WTC11 (cell line): ENCODE results near the gene HBE1. TPM values are rescaled to one million over a fixed set of nuclear protein-coding genes. Genes with fewer than 3 reads are reported as not detected.

Source experiments
- ATAC-seq: fragments of 200-7000 bp; cut with Tn5 transposase; 2 replicates; pipeline ENCODE4 v1.10.0; 2021; ENCODE audit warnings: mild to moderate bottlenecking, moderate library complexity
- CTCF ChIA-PET: fragments of 300-600 bp; sonication (Branson Sonifier 250); formaldehyde crosslinking; loops from one replicate; lab custom pipeline; 2021; ENCODE audit warnings: antibody characterized with exemption; lab: Charles Lee
- POLR2A ChIA-PET: fragments of 350-600 bp; sonication (Branson Sonifier 250); formaldehyde crosslinking; loops from one replicate; lab custom pipeline; 2021; ENCODE audit warnings: antibody characterized with exemption; lab: Charles Lee
- DNase-seq: peaks from one replicate; pipeline ENCODE4 v3.0.0; 2021; ENCODE audit warnings: low spot score
- H3K27ac Mint-ChIP-seq: 2 replicates; pipeline ENCODE4 v1.8.0; 2021; ENCODE audit warnings: mixed read lengths
- H3K27me3 Mint-ChIP-seq: 2 replicates; pipeline ENCODE4 v1.8.0; 2021; ENCODE audit warnings: low read depth, mild to moderate bottlenecking, moderate library complexity, mixed read lengths
- H3K36me3 Mint-ChIP-seq: 2 replicates; pipeline ENCODE4 v1.8.0; 2021; ENCODE audit warnings: mixed read lengths
- H3K4me1 Mint-ChIP-seq: 2 replicates; pipeline ENCODE4 v1.8.0; 2022; ENCODE audit warnings: mixed read lengths
- H3K4me3 Mint-ChIP-seq: 2 replicates; pipeline ENCODE4 v1.8.0; 2021; ENCODE audit warnings: mild to moderate bottlenecking, moderate library complexity, mixed read lengths
- H3K9me3 Mint-ChIP-seq: 2 replicates; pipeline ENCODE4 v1.8.0; 2021; ENCODE audit warnings: mixed read lengths
- AFF4 ChIP-seq: sonication (generic); formaldehyde crosslinking; IDR thresholded peaks from 2 replicates; pipeline ENCODE4 v1.8.1; 2023; ENCODE audit warnings: mild to moderate bottlenecking, missing genetic modification reagents, borderline replicate concordance
- AR ChIP-seq: fragments of 250-450 bp; sonication (Bioruptor Pico); IDR thresholded peaks from 2 replicates; pipeline ENCODE4 v1.9.0; 2021; ENCODE audit warnings: mild to moderate bottlenecking
- ATF1 ChIP-seq: sonication (generic); formaldehyde crosslinking; IDR thresholded peaks from 2 replicates; pipeline ENCODE4 v1.8.1; 2023; ENCODE audit warnings: mild to moderate bottlenecking, moderate library complexity, missing genetic modification reagents
- CREM ChIP-seq: sonication (generic); formaldehyde crosslinking; IDR thresholded peaks from 2 replicates; pipeline ENCODE4 v1.8.1; 2022; ENCODE audit warnings: mild to moderate bottlenecking, missing genetic modification reagents, moderate library complexity
- CTCF ChIP-seq: fragments of 200-600 bp; IDR thresholded peaks from 2 replicates; pipeline ENCODE4 v1.8.0; 2022; ENCODE audit warnings: antibody characterized with exemption
- EMX1 ChIP-seq: fragments of 250-450 bp; sonication (Bioruptor Pico); IDR thresholded peaks from 2 replicates; pipeline ENCODE4 v1.8.0; 2021; ENCODE audit warnings: mild to moderate bottlenecking
- FOXK1 ChIP-seq: sonication (generic); formaldehyde crosslinking; IDR thresholded peaks from 2 replicates; pipeline ENCODE4 v1.8.0; 2022; ENCODE audit warnings: mild to moderate bottlenecking, moderate library complexity, missing genetic modification reagents
- GRHL2 ChIP-seq: fragments of 250-450 bp; sonication (Bioruptor Pico); IDR thresholded peaks from 2 replicates; pipeline ENCODE4 v1.8.0; 2022; ENCODE audit warnings: mild to moderate bottlenecking, moderate library complexity; ENCODE audit not compliant: insufficient replicate concordance, severe bottlenecking
- NFYB ChIP-seq: sonication (generic); formaldehyde crosslinking; conservative IDR thresholded peaks from 2 replicates; pipeline ENCODE4 v1.8.0; 2022; ENCODE audit warnings: low read depth, missing genetic modification reagents
- RELA ChIP-seq: sonication (generic); formaldehyde crosslinking; IDR thresholded peaks from 2 replicates; pipeline ENCODE4 v1.8.1; 2022; ENCODE audit warnings: missing genetic modification reagents, mild to moderate bottlenecking, borderline replicate concordance
- ZNF219 ChIP-seq: sonication (generic); formaldehyde crosslinking; IDR thresholded peaks from 2 replicates; pipeline ENCODE4 v1.8.0; 2023; ENCODE audit warnings: missing genetic modification reagents, mild to moderate bottlenecking, borderline replicate concordance
- total RNA-seq: library from RNA; stranded (reverse); gene quantifications from 3 replicates; pipeline ENCODE4 v1.2.3, GENCODE V29; 2021
- TF ChIP-seq, protein P1 (sequence below): sonication (generic); formaldehyde crosslinking; IDR thresholded peaks from 2 replicates; pipeline ENCODE4 v1.8.0; 2023; ENCODE audit warnings: missing genetic modification reagents, mild to moderate bottlenecking, borderline replicate concordance
- TF ChIP-seq, protein P2 (sequence below): sonication (generic); formaldehyde crosslinking; IDR thresholded peaks from 2 replicates; pipeline ENCODE4 v1.8.1; 2023; ENCODE audit warnings: mild to moderate bottlenecking, missing genetic modification reagents

HBE1 gene
- total RNA-seq, 1 experiment from 2014 or later = 3.1 TPM

DNA sequence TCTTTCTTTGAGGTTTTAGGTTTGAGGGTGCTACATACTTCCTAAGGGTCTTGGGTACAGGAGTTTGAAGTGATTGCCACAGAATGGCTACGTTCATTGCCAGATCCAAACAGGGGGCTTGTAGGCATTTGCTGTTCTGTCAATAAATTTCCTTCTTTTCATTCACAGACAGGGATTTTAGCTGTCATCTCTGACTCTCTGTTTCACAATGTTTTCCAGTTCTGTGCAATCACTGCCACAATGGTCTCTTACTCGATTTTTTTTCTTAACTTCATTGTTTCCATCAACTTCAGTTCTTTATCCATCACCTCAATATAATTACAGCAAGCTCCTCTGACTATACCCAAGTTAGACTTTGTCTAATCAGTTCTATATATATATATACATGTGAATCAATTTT lies 29.3 kb downstream of the HBE1 start:
- no peak for DNase-seq
- H3K27me3 Mint-ChIP-seq = no peaks in the 10 kb centered on the region; the same call in 1 of the 2 replicates
- no peak for ATAC-seq
- no peaks in the 10 kb centered on the region for H3K9me3 Mint-ChIP-seq
- H3K36me3 Mint-ChIP-seq = no peaks in the 10 kb centered on the region
- no peak overlapping the region for H3K4me3 Mint-ChIP-seq
- H3K4me1 Mint-ChIP-seq = no peaks in the 10 kb centered on the region
- CTCF ChIA-PET = no interaction called here
- no peak overlapping the region for H3K27ac Mint-ChIP-seq
- TF ChIP-seq EMX1 (CRISPR knock-in tag) (no peak), AR (no peak), ATF1 (CRISPR knock-in tag) (no peak)
- POLR2A ChIA-PET = no interaction called here

- CTCF ChIA-PET = no interaction called here
- no peak overlapping the region for H3K4me3 Mint-ChIP-seq
Measured at GRCh38 chr11:5240056-5240455, 29.7 kb downstream of the HBE1 start.

GRCh38 chr11:5239046-5239445 lies 30.7 kb downstream of the HBE1 start:
- ATAC-seq (no peak), DNase-seq (no peak)
- Mint-ChIP-seq H3K9me3 (no peaks in the 10 kb centered on the region), H3K36me3 (no peaks in the 10 kb centered on the region), H3K27ac (no peak overlapping the region), H3K4me3 (no peak overlapping the region), H3K27me3 (no peaks in the 10 kb centered on the region; the same call in 1 of the 2 replicates), H3K4me1 (no peaks in the 10 kb centered on the region)
- TF ChIP-seq ATF1 (CRISPR knock-in tag) = no peak
- CTCF ChIA-PET = no interaction called here
- POLR2A ChIA-PET = no interaction called here

More at GRCh38 chr11:5240056-5240455, 29.7 kb downstream of the HBE1 start:
- no peaks in the 10 kb centered on the region for H3K4me1 Mint-ChIP-seq
- H3K27ac Mint-ChIP-seq = no peak overlapping the region
- POLR2A ChIA-PET = no interaction called here
- ATAC-seq = no peak
- H3K36me3 Mint-ChIP-seq = no peaks in the 10 kb centered on the region
- TF ChIP-seq FOXK1 (CRISPR knock-in tag) = no peak
- no peak for TF ChIP-seq CTCF
- TF ChIP-seq, protein P1, sequence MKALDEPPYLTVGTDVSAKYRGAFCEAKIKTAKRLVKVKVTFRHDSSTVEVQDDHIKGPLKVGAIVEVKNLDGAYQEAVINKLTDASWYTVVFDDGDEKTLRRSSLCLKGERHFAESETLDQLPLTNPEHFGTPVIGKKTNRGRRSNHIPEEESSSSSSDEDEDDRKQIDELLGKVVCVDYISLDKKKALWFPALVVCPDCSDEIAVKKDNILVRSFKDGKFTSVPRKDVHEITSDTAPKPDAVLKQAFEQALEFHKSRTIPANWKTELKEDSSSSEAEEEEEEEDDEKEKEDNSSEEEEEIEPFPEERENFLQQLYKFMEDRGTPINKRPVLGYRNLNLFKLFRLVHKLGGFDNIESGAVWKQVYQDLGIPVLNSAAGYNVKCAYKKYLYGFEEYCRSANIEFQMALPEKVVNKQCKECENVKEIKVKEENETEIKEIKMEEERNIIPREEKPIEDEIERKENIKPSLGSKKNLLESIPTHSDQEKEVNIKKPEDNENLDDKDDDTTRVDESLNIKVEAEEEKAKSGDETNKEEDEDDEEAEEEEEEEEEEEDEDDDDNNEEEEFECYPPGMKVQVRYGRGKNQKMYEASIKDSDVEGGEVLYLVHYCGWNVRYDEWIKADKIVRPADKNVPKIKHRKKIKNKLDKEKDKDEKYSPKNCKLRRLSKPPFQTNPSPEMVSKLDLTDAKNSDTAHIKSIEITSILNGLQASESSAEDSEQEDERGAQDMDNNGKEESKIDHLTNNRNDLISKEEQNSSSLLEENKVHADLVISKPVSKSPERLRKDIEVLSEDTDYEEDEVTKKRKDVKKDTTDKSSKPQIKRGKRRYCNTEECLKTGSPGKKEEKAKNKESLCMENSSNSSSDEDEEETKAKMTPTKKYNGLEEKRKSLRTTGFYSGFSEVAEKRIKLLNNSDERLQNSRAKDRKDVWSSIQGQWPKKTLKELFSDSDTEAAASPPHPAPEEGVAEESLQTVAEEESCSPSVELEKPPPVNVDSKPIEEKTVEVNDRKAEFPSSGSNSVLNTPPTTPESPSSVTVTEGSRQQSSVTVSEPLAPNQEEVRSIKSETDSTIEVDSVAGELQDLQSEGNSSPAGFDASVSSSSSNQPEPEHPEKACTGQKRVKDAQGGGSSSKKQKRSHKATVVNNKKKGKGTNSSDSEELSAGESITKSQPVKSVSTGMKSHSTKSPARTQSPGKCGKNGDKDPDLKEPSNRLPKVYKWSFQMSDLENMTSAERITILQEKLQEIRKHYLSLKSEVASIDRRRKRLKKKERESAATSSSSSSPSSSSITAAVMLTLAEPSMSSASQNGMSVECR (CRISPR knock-in tag) = no peak
- no peak for DNase-seq
- H3K27me3 Mint-ChIP-seq = no peaks in the 10 kb centered on the region; the same call in 1 of the 2 replicates
- H3K9me3 Mint-ChIP-seq = no peaks in the 10 kb centered on the region

DNA sequence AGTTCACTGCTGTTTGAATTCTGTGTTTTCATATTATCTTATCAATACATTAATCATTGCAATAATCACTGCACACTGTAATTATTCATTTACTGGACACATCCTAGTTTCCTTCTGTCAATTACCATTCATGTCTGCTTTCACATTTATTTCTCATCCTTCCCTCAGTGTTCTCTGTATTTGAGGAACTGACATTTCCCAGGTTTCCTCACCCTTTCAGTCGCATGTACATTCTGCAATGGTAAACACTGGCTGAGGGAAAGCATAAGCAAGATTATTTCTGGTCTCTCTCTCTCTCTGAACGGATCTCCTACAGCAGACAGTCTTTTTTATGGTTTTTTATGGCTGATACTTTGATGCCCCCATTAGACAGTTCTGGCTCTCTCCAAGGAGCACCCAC lies 31.3 kb downstream of the HBE1 start:
- CTCF ChIA-PET = no interaction called here
- POLR2A ChIA-PET = no interaction called here
- Mint-ChIP-seq H3K36me3 (no peaks in the 10 kb centered on the region), H3K27ac (no peak overlapping the region), H3K27me3 (no peaks in the 10 kb centered on the region; the same call in 1 of the 2 replicates), H3K9me3 (no peaks in the 10 kb centered on the region), H3K4me1 (no peaks in the 10 kb centered on the region), H3K4me3 (no peak overlapping the region)
- ATAC-seq (no peak), DNase-seq (no peak)
- TF ChIP-seq GRHL2 (CRISPR knock-in tag) = no peak
- TF ChIP-seq, protein P2, sequence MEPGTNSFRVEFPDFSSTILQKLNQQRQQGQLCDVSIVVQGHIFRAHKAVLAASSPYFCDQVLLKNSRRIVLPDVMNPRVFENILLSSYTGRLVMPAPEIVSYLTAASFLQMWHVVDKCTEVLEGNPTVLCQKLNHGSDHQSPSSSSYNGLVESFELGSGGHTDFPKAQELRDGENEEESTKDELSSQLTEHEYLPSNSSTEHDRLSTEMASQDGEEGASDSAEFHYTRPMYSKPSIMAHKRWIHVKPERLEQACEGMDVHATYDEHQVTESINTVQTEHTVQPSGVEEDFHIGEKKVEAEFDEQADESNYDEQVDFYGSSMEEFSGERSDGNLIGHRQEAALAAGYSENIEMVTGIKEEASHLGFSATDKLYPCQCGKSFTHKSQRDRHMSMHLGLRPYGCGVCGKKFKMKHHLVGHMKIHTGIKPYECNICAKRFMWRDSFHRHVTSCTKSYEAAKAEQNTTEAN = no peak
- TF ChIP-seq RELA (CRISPR knock-in tag) = no peak
- TF ChIP-seq CREM (CRISPR knock-in tag) = no peak
- TF ChIP-seq AFF4 (CRISPR knock-in tag) = no peak
- no peak for TF ChIP-seq NFYB (CRISPR knock-in tag)
- TF ChIP-seq ZNF219 (CRISPR knock-in tag) = no peak
